Measurements from ENCODE around the gene STK11. TPM values are rescaled to one million over a fixed set of nuclear protein-coding genes. Genes with fewer than 3 reads are reported as not detected.

Gene STK11
- total and polyA plus RNA-seq, 2 experiments from 2014 or later: 4.6 to 64.1 TPM

DNA sequence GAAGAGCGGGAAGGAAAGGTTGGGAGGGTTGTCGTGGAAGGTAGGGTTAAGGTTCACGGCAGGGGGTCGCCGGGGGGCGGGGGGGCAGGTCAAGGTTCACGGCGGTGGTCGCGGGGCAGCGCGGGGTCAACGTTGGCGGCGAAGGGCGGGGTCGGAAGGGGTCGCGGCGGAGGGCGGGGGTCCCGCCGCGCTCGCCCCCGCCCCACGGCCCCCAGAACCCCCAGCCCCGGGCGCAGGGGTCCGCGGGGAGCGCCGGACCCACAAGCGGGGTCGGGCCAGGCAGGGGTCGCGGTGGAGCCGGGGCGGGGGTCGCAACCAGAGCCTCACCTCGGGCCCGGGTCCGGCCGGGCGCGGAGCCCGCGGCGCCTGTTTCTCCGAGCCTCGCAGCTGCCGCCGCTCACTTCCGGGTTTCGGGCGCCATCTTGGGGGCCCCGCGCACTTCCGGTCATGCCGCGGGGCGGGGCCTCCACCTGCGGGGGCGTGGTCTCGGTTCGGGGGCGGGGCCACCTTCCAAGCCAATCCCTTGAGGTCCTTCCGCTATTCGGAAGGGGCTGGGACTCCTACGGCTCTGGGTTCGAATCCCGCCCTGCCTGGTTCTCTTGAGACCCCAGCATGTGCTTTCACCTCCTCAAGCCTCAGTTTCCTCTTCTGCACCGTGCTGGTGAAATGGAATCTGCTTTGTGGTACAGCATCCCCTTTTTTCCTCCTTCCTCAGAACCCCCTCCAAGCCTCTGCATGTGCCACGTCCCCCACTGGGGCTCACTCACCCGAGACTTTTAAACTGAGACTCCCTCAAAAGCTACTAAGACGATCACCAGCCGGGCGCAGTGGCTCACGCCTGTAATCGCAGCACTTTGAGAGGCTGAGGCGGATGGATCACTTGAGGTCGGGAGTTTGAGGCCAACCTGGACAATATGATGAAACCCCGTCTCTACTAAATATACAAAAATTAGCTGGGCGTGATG lies 31.5 kb upstream of the STK11 start, which contains the start of gene SBNO2:
Gene SBNO2, minus strand, starts transcription at position 424 of the 965 bp plus-strand sequence. CDS start 19,992 bp downstream, outside the sequence.
- Histone ChIP-seq H3K4me2 (ENCODE audit: unreplicated experiment) (peak within 1 kb of the TSS; percentile 92), H3K4me3 (peak within 1 kb of the TSS; percentile 86), H3K9ac (peak within 1 kb of the TSS; percentile 96), H3K4me1 (ENCODE audit: insufficient read depth) (peaks cover 33% of the 10 kb centered on the region), H3K27me3 (replicated peaks; ENCODE audit: insufficient read depth) (no peaks in the 10 kb centered on the region), H3K9me3 (ENCODE audit: low read depth) (no peaks in the 10 kb centered on the region), H4K20me1 (ENCODE audit: insufficient read depth) (no peaks in the 10 kb centered on the region), H3K9me2 (ENCODE audit: insufficient read depth) (no peaks in the 10 kb centered on the region), H2AFZ (no peak within 1 kb of the TSS; the same call in 1 of the 2 replicates), H3F3A (ENCODE audit: insufficient read depth) (peaks cover 22% of the 10 kb centered on the region), H3K27ac (peak within 1 kb of the TSS; percentile 83), H3K36me3 (ENCODE audit: low read depth) (no peaks in the 10 kb centered on the region), H3K79me2 (ENCODE audit: insufficient read depth) (peaks cover 50% of the 10 kb centered on the region)
- 22 to 45% methylated on average over 24 to 52 of the region's 84 CpGs for WGBS, 2 experiments (ENCODE audit: low coverage in 1 of 2, low lambda C conversion rate in 2 of 2, missing lambda C conversion rate in 2 of 2)
- DNase-seq: peak; percentile 94
- in situ Hi-C loops (cut with MboI): no loop called here
- TF ChIP-seq EZH2 (IDR thresholded peaks at IDR 0.05; ENCODE audit: insufficient read depth, poor library complexity, severe bottlenecking) (no peak), EZH2phosphoT487 (IDR thresholded peaks at IDR 0.05; ENCODE audit: insufficient read depth, low read depth) (no peak)

DNA sequence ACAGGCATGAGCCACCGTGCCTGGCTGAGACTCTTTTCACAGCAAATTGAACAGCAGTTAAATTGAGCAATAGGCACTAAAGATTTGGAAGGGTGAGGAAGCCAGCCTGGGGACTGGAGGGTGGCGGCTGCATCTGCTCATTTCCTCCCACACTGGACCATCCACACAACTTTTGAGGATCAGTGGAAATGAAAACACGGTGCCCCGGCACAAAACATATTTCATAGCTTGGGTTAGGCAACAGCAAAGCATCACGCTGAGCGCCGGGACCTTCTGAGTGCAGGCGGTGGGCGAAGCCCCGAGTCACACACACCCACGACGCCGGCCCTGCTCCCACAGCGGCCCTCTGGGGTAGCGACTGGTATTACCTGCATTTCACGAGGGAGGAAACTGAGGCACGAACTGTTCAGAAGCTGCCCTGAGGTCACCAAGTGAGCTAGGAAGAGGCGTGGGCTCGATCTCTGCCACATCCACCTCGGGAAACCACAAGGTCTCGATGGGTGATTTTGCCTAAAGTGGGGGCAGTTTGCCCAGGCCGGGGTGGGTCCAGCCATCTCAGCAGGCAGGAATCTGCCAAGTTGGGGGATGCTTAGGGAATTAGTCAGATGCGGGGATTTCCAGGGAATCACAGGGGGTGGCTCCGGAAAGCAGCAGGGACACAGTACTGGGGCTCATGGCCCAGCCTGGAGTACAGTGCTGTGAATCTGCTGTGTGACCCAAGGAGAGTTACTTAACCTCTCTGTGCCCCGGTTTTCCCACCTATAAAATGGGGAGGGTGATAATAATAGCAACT lies 28.1 kb upstream of the STK11 start:
- Histone ChIP-seq H3K9ac (peak overlapping the region; percentile 82), H3K4me2 (ENCODE audit: unreplicated experiment) (peak overlapping the region; percentile 70), H3F3A (ENCODE audit: insufficient read depth) (peaks cover 29% of the 10 kb centered on the region), H3K27ac (peak overlapping the region; percentile 96), H3K9me3 (ENCODE audit: low read depth) (no peaks in the 10 kb centered on the region), H4K20me1 (ENCODE audit: insufficient read depth) (no peaks in the 10 kb centered on the region), H2AFZ (peak overlapping the region; percentile 22; the same call in 1 of the 2 replicates), H3K36me3 (ENCODE audit: low read depth) (no peaks in the 10 kb centered on the region), H3K4me3 (peak overlapping the region; percentile 48), H3K4me1 (ENCODE audit: insufficient read depth) (peaks cover 20% of the 10 kb centered on the region), H3K9me2 (ENCODE audit: insufficient read depth) (no peaks in the 10 kb centered on the region), H3K27me3 (replicated peaks; ENCODE audit: insufficient read depth) (no peaks in the 10 kb centered on the region), H3K79me2 (ENCODE audit: insufficient read depth) (peaks cover 16% of the 10 kb centered on the region)
- no peak for TF ChIP-seq EZH2 (IDR thresholded peaks at IDR 0.05; ENCODE audit: insufficient read depth, poor library complexity, severe bottlenecking)
- 1 to 2% methylated on average over 25 of the region's 25 CpGs for whole genome bisulfite sequencing, 2 experiments (ENCODE audit: low coverage in 1 of 2, low lambda C conversion rate in 2 of 2, missing lambda C conversion rate in 2 of 2)
- in situ Hi-C loops (cut with MboI): no loop called here
- peak; percentile 98 for DNase-seq

DNA sequence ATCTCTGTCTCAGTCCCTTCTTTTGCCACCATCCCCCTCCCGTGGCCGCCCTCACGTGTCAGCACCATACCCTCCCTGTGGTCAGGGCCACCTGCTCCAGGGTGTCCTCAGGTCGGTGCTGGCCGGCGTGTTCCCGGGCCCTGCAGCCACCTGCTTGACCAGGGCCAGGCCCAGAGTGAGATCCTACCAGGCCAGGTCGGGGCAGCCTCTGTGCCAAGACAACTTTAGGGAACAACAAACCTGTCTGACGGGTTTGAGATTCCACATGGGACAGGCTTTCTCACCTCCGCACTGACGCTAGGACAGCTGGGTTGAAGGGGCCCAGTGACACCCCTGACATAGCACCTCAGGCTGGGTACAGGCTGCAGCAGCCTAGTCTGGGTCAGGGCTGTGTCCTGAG lies 24.0 kb upstream of the STK11 start:
- H2AFZ ChIP-seq: no peak overlapping the region
- H4K20me1 ChIP-seq (ENCODE audit: insufficient read depth): no peaks in the 10 kb centered on the region
- WGBS, 2 experiments (ENCODE audit: low coverage in 1 of 2, low lambda C conversion rate in 2 of 2, missing lambda C conversion rate in 2 of 2): 92 to 93% methylated on average over 11 of the region's 11 CpGs
- H3K9ac ChIP-seq: no peak overlapping the region
- H3K79me2 ChIP-seq (ENCODE audit: insufficient read depth): no peaks in the 10 kb centered on the region
- H3K4me1 ChIP-seq (ENCODE audit: insufficient read depth): peaks cover 20% of the 10 kb centered on the region
- no peaks in the 10 kb centered on the region for H3K36me3 ChIP-seq (ENCODE audit: low read depth)
- H3F3A ChIP-seq (ENCODE audit: insufficient read depth): peaks cover 19% of the 10 kb centered on the region
- in situ Hi-C loops (cut with MboI): no loop called here
- no peaks in the 10 kb centered on the region for H3K27me3 ChIP-seq (replicated peaks; ENCODE audit: insufficient read depth)
- H3K4me2 ChIP-seq (ENCODE audit: unreplicated experiment): no peak overlapping the region
- H3K9me2 ChIP-seq (ENCODE audit: insufficient read depth): no peaks in the 10 kb centered on the region
- DNase-seq: no peak
- TF ChIP-seq EZH2 (IDR thresholded peaks at IDR 0.05; ENCODE audit: insufficient read depth, poor library complexity, severe bottlenecking): no peak
- H3K4me3 ChIP-seq: no peak overlapping the region
- H3K9me3 ChIP-seq (ENCODE audit: low read depth): no peaks in the 10 kb centered on the region
- H3K27ac ChIP-seq: no peak overlapping the region

DNA sequence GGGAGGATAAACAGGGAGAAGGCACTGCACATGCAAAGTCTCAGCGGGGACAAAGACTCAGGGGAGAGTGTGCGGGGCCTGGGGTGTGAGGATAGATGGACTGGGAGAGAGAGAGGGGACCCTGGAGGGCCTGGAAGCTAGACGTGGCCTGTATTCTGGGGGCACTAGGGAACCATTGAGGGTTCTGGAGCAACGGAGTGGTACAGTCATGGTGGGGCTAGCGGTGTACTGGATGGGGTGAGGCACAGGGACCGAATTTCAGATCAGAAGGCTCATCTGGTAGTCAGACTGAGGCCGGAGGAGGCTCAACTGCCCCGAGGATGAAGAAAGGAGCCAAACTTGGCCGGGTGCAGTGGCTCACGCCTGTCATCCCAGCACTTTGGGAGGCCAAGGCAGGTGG lies 23.5 kb upstream of the STK11 start:
- Histone ChIP-seq H3K4me2 (ENCODE audit: unreplicated experiment) (no peak overlapping the region), H3K36me3 (ENCODE audit: low read depth) (no peaks in the 10 kb centered on the region), H3K9me2 (ENCODE audit: insufficient read depth) (no peaks in the 10 kb centered on the region), H3F3A (ENCODE audit: insufficient read depth) (peaks cover 14% of the 10 kb centered on the region), H3K79me2 (ENCODE audit: insufficient read depth) (no peaks in the 10 kb centered on the region), H4K20me1 (ENCODE audit: insufficient read depth) (no peaks in the 10 kb centered on the region), H3K9me3 (ENCODE audit: low read depth) (no peaks in the 10 kb centered on the region), H3K27me3 (replicated peaks; ENCODE audit: insufficient read depth) (no peaks in the 10 kb centered on the region), H3K4me1 (ENCODE audit: insufficient read depth) (peaks cover 16% of the 10 kb centered on the region), H3K4me3 (no peak overlapping the region), H3K27ac (no peak overlapping the region), H2AFZ (no peak overlapping the region), H3K9ac (no peak overlapping the region)
- TF ChIP-seq EZH2phosphoT487 (IDR thresholded peaks at IDR 0.05; ENCODE audit: insufficient read depth, low read depth) (no peak), EZH2 (IDR thresholded peaks at IDR 0.05; ENCODE audit: insufficient read depth, poor library complexity, severe bottlenecking) (no peak)
- no peak for DNase-seq
- in situ Hi-C loops (cut with MboI): no loop called here
- 89 to 94% methylated on average over 10 of the region's 10 CpGs for WGBS, 2 experiments (ENCODE audit: low coverage in 1 of 2, low lambda C conversion rate in 2 of 2, missing lambda C conversion rate in 2 of 2)

All from GM23248 (cell line).